GM19395 (cell line): ENCODE results near the gene KCNG2.

Experiments used
- ATAC-seq: cut with Tn5 transposase; IDR thresholded peaks from one replicate; pipeline ENCODE4 v1.9.1; 2021; ENCODE audit warnings: mild to moderate bottlenecking, moderate library complexity; ENCODE audit not compliant: unreplicated experiment

KCNG2 gene

GRCh38 chr18:79818036-79818435, 20.3 kb downstream of the KCNG2 start:
- ATAC-seq, result no peak

GRCh38 chr18:79818631-79819030, 20.9 kb downstream of the KCNG2 start:
- ATAC-seq, result no peak

DNA sequence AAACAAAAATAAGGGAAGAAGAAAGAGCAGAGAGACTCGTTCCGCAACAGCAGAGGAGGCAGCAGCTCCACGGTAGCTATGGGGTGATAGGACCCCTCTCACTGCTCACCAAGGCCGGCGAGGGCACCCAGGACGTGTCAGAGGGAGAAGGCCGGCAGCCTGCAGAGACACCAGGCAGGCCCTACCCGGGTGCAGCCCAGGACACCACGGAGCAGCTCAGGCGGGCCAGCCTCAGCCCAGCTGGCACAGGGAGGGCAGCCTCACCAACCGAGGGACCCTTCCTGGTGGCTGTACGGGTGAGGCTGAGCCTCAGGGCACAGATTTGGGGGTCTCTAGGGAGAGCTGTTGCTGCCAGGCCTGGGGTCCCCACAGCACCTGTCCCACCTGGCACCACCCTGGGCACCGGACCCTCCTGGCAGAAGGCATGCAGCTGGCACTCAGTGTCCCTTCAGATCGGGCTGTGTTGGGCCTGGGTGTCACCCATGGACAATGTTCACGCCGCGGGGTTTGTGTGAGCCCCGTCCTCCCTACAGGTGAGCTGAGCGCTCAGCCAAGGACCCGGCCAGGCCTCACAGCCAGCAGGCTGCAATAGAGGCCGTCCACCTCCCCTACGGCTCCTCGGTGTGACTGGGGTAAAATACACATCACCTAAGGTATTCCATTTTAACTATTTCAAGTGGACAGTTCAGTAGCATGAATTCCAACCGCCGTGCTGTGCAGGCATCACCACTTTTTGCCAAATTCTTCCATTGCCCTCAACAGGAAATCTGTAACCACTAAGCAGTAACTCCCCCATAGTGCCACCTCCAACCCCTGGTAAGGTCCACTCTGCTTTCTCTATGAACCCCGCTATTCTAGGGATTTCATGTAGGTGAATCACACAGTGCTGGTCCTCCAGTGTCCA, 21.6 kb downstream of the KCNG2 start:
- ATAC-seq, result no peak

- ATAC-seq, result peak; percentile 98
Observed at GRCh38 chr18:79819968-79820351, 22.2 kb downstream of the KCNG2 start.

DNA sequence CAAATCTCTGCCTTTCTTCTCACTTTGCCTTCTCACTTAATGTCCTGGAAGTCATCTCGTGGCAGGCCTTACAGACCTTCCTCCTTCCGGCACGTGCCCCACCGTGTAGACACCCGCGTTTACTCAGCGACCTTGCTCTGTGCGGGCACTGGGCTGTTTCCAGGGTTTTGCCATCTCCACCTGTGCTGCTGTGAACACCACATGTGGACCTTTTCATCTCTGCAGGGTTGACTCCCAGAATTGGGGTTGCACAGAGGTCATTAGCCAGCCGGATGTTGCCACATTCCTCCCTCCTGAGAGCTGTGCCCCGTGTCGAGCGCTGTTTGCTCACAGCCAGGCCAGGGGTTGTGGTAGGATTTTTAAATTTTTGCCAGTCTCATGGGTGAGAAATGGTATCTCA, 25.4 kb downstream of the KCNG2 start:
- ATAC-seq, result no peak

- ATAC-seq, result no peak
Observed at GRCh38 chr18:79825913-79826312, 28.2 kb downstream of the KCNG2 start.

GRCh38 chr18:79826966-79827365, 29.2 kb downstream of the KCNG2 start:
- no peak for ATAC-seq

GRCh38 chr18:79828258-79828657, 30.5 kb downstream of the KCNG2 start:
- no peak for ATAC-seq

GRCh38 chr18:79829136-79829854, 31.6 kb downstream of the KCNG2 start:
- ATAC-seq, result no peak

- ATAC-seq, result no peak
Observed at GRCh38 chr18:79832169-79832568, 34.4 kb downstream of the KCNG2 start.

DNA sequence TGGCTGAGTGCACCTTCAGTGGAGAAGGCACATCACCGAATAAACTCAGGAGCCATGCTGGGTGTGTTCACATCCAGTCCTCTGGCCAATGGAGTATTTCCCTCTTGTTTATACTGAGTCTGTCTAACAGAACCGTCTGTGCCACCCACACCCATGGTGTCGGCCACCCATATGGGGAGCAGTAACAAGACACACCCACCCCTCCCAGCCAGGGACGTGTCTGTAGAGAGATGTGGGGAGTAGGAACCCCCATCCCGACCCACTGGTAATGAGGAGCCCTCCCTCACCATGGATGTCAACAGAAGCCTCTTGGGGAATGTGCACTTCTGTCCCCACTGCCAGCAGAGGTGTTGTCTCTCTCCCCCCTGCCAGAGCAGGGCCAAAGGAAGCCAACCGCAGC, 37.1 kb downstream of the KCNG2 start:
- ATAC-seq, result no peak

GRCh38 chr18:79841936-79842335, 44.2 kb downstream of the KCNG2 start:
- no peak for ATAC-seq

GRCh38 chr18:79844999-79845563, 47.3 kb downstream of the KCNG2 start:
- no peak for ATAC-seq

- ATAC-seq, result no peak
Observed at GRCh38 chr18:79846936-79847557, 49.3 kb downstream of the KCNG2 start.

DNA sequence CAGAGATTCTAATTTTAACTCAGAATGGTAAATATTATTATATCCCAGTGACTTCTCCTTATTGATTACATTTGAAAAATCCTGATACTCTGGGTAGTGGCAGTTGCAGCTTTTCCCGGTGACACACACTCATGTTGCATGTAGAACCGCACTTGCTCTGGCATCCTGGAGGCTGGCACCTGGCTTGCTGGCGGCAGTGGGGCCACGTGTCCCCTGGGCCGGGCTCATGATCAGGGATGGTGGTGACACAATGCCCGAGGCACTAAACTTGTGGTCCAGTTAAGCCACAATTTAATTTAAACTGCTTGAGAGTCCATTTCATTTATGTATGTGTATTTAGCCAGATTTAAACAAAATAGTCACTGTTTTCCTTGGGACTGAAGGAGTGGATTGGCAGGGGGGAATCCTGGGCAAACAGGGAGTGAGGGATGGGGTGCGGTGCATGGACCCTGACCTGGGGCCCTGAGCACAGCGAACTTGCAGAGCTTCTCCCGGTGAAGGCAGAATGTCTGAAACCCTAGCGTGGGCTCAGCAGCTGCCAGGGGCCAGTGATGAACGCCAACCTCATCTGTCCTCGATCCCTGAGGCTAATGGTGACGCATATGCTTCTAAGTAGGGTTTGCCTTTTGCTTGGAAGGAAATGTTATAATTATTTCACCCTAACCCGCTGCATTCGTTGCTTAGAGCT, 50.0 kb downstream of the KCNG2 start:
- no peak for ATAC-seq

- ATAC-seq, result no peak
Observed at GRCh38 chr18:79848294-79848578, 50.5 kb downstream of the KCNG2 start.

- no peak for ATAC-seq
Observed at GRCh38 chr18:79848579-79849327, 51.0 kb downstream of the KCNG2 start.

- ATAC-seq, result no peak
Observed at GRCh38 chr18:79849328-79850207, 51.8 kb downstream of the KCNG2 start.

- no peak for ATAC-seq
Observed at GRCh38 chr18:79850731-79851130, 53.0 kb downstream of the KCNG2 start.
